22Rv1 (cell line): Measurements from ENCODE around the gene MSX1.

Source experiments
- H3K27ac ChIP-seq: fragments of 450-650 bp; 2 replicates; pipeline ENCODE4 v1.5.1; 2017
- CTCF ChIP-seq: fragments of 450-650 bp; IDR thresholded peaks from 2 replicates; pipeline ENCODE4 v1.5.1; 2017; ENCODE audit warnings: mild to moderate bottlenecking
- ZFX ChIP-seq: fragments of 450-650 bp; IDR thresholded peaks from 2 replicates; pipeline ENCODE4 v1.6.1; 2017; ENCODE audit warnings: antibody characterized with exemption, borderline replicate concordance

Gene MSX1

GRCh38 chr4:4859325-4859798 lies at the start of gene MSX1:
TSS of gene MSX1 (plus strand) at chr4:4859665. CDS start at chr4:4859900, 235 bp downstream.
- TF ChIP-seq CTCF (no peak), ZFX (no peak)
- H3K27ac ChIP-seq = no peak within 1 kb of the TSS

GRCh38 chr4:4810092-4810774 lies 49.2 kb upstream of the MSX1 start:
- TF ChIP-seq ZFX (no peak), CTCF (no peak)
- no peak overlapping the region for H3K27ac ChIP-seq

- no peak for TF ChIP-seq CTCF
- no peak for TF ChIP-seq ZFX
- no peak overlapping the region for H3K27ac ChIP-seq
Measured at GRCh38 chr4:4810778-4811177, 48.7 kb upstream of the MSX1 start.

- no peak overlapping the region for H3K27ac ChIP-seq
- TF ChIP-seq ZFX (no peak), CTCF (no peak)
Measured at GRCh38 chr4:4812145-4812794, 47.2 kb upstream of the MSX1 start.

GRCh38 chr4:4818415-4819212 lies 40.9 kb upstream of the MSX1 start:
- H3K27ac ChIP-seq = no peak overlapping the region
- TF ChIP-seq CTCF (no peak), ZFX (no peak)

GRCh38 chr4:4819213-4819606 lies 40.3 kb upstream of the MSX1 start:
- TF ChIP-seq CTCF (no peak), ZFX (no peak)
- H3K27ac ChIP-seq = no peak overlapping the region

GRCh38 chr4:4820261-4820660 lies 39.2 kb upstream of the MSX1 start:
- no peak overlapping the region for H3K27ac ChIP-seq
- TF ChIP-seq CTCF (no peak), ZFX (no peak)
